ENCODE data around the gene C9orf40.

The C9orf40 gene

DNA sequence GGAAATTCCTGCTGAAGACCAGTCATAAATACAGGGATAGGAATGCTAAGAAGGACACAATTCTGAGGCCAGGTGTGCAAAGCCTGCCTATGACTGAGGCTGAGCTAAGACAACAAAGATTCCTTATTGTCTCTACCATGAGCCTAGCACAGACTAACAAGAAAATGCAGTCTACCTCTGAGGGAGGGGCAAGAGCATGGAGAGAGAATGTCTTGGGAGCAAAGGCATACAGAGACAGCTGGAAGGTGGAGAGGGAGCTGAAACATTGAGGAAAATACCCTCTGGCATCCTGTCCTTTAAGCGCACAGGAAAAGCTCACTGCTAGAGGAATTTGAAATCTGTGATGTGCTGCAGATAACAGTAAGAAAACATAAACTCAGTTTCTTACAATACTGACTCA is 8.8 kb upstream of the C9orf40 start:
- H3K9ac ChIP-seq (ENCODE audit: low read depth, low read length), result no peak overlapping the region
- H3K36me3 ChIP-seq (ENCODE audit: insufficient read depth, low read depth, low read length), result no peaks in the 10 kb centered on the region
- no peaks in the 10 kb centered on the region for H3K4me1 ChIP-seq (ENCODE audit: insufficient read depth, low read length)
- no peak overlapping the region for H3K27ac ChIP-seq (ENCODE audit: low read length)
- H3K27me3 ChIP-seq (ENCODE audit: insufficient read depth, low read length), result no peaks in the 10 kb centered on the region
- no peak overlapping the region for H3K4me3 ChIP-seq (ENCODE audit: low read length)
- H3K9me3 ChIP-seq (ENCODE audit: insufficient read depth, low read depth, low read length), result peaks cover 10% of the 10 kb centered on the region; the same call in 1 of the 2 replicates

DNA sequence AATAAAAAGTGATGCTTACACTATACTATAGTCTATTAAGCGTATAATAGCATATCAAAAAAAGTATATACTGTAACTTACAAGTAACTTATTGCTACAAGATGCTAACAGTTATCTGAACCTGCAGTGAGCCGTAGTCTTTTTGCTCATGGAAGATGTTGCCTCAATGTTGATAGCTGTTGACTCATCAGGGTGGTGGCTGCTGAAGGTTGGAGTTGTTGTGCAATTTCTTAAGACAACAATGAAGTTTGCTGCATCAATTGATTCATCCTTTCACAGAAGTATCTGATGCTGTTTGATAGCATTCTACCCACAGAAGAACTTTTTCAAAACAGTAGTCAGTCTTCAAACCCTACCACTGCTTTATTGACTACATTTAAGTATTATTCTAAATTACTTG is 7.8 kb upstream of the C9orf40 start:
- H3K9ac ChIP-seq (ENCODE audit: low read depth, low read length), result no peak overlapping the region
- no peak overlapping the region for H3K4me3 ChIP-seq (ENCODE audit: low read length)
- H3K4me1 ChIP-seq (ENCODE audit: insufficient read depth, low read length), result no peaks in the 10 kb centered on the region
- no peaks in the 10 kb centered on the region for H3K36me3 ChIP-seq (ENCODE audit: insufficient read depth, low read depth, low read length)
- peaks cover 10% of the 10 kb centered on the region; the same call in 1 of the 2 replicates for H3K9me3 ChIP-seq (ENCODE audit: insufficient read depth, low read depth, low read length)
- no peaks in the 10 kb centered on the region for H3K27me3 ChIP-seq (ENCODE audit: insufficient read depth, low read length)
- no peak overlapping the region for H3K27ac ChIP-seq (ENCODE audit: low read length)

GRCh38 chr9:74958587-74958986 is 5.9 kb upstream of the C9orf40 start:
- Histone ChIP-seq H3K4me3 (ENCODE audit: low read length) (no peak overlapping the region), H3K36me3 (ENCODE audit: insufficient read depth, low read depth, low read length) (no peaks in the 10 kb centered on the region), H3K4me1 (ENCODE audit: insufficient read depth, low read length) (0 out of 2 replicates have a peak, but pooled peaks cover under 1% of the 10 kb centered on the region), H3K9ac (ENCODE audit: low read depth, low read length) (no peak overlapping the region), H3K27me3 (ENCODE audit: insufficient read depth, low read length) (no peaks in the 10 kb centered on the region), H3K9me3 (ENCODE audit: insufficient read depth, low read depth, low read length) (peaks cover 10% of the 10 kb centered on the region; the same call in 1 of the 2 replicates), H3K27ac (ENCODE audit: low read length) (no peak overlapping the region)

- Histone ChIP-seq H3K4me3 (ENCODE audit: low read length) (peak overlapping the region; percentile 77), H3K27me3 (ENCODE audit: insufficient read depth, low read length) (no peaks in the 10 kb centered on the region), H3K9me3 (ENCODE audit: insufficient read depth, low read depth, low read length) (no peaks in the 10 kb centered on the region), H3K36me3 (ENCODE audit: insufficient read depth, low read depth, low read length) (no peaks in the 10 kb centered on the region), H3K27ac (ENCODE audit: low read length) (no peak overlapping the region), H3K4me1 (ENCODE audit: insufficient read depth, low read length) (0 out of 2 replicates have a peak, but pooled peaks cover 6% of the 10 kb centered on the region), H3K9ac (ENCODE audit: low read depth, low read length) (peak overlapping the region; percentile 13; the same call in 1 of the 2 replicates)
These were observed 581 bp upstream of the C9orf40 start for GRCh38 chr9:74953235-74953751.

GRCh38 chr9:74951725-74952151 is 974 bp downstream of the C9orf40 start:
- no peak overlapping the region for H3K27ac ChIP-seq (ENCODE audit: low read length)
- no peaks in the 10 kb centered on the region for H3K27me3 ChIP-seq (ENCODE audit: insufficient read depth, low read length)
- H3K4me3 ChIP-seq (ENCODE audit: low read length), result peak overlapping the region; percentile 81

DNA sequence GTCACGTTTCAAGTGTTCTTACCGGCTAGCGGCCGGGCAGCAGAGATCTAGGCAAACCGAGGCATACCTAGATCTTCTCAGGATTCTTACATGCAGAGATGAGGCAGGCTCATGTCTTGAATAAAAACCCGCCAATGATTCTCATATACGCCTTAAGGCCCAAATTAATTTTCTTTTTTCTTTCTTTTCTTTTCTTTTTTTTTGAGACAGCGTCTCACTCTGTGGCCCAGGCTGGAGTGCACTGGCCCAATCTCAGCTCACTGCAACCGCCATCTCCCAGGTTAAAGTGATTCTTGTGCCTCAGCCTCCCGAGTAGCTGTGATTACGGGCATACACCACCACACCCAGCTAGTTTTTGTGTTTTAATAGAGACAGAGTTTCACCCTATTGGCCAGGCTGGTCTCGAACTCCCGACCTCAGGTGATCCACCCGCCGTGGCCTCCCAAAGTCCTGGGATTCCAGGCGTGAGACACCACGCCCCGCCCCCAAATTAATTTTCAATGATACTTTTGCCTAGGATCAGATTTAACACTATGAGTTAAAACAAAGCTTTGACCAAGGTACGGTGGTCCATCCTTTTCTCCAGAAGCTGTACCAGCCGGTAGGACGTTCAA is 1.5 kb downstream of the C9orf40 start:
- H3K4me1 ChIP-seq (ENCODE audit: insufficient read depth, low read length), result 0 out of 2 replicates have a peak, but pooled peaks cover 6% of the 10 kb centered on the region
- H3K27me3 ChIP-seq (ENCODE audit: insufficient read depth, low read length), result no peaks in the 10 kb centered on the region
- no peak overlapping the region for H3K27ac ChIP-seq (ENCODE audit: low read length)
- peak overlapping the region; percentile 81 for H3K4me3 ChIP-seq (ENCODE audit: low read length)
- no peaks in the 10 kb centered on the region for H3K36me3 ChIP-seq (ENCODE audit: insufficient read depth, low read depth, low read length)
- no peaks in the 10 kb centered on the region for H3K9me3 ChIP-seq (ENCODE audit: insufficient read depth, low read depth, low read length)
- peak overlapping the region; percentile 87; the same call in 1 of the 2 replicates for H3K9ac ChIP-seq (ENCODE audit: low read depth, low read length)

More at GRCh38 chr9:74951725-74952151, 974 bp downstream of the C9orf40 start:
- 0 out of 2 replicates have a peak, but pooled peaks cover 6% of the 10 kb centered on the region for H3K4me1 ChIP-seq (ENCODE audit: insufficient read depth, low read length)
- H3K9me3 ChIP-seq (ENCODE audit: insufficient read depth, low read depth, low read length), result no peaks in the 10 kb centered on the region
- H3K9ac ChIP-seq (ENCODE audit: low read depth, low read length), result peak overlapping the region; percentile 87
- H3K36me3 ChIP-seq (ENCODE audit: insufficient read depth, low read depth, low read length), result no peaks in the 10 kb centered on the region

DNA sequence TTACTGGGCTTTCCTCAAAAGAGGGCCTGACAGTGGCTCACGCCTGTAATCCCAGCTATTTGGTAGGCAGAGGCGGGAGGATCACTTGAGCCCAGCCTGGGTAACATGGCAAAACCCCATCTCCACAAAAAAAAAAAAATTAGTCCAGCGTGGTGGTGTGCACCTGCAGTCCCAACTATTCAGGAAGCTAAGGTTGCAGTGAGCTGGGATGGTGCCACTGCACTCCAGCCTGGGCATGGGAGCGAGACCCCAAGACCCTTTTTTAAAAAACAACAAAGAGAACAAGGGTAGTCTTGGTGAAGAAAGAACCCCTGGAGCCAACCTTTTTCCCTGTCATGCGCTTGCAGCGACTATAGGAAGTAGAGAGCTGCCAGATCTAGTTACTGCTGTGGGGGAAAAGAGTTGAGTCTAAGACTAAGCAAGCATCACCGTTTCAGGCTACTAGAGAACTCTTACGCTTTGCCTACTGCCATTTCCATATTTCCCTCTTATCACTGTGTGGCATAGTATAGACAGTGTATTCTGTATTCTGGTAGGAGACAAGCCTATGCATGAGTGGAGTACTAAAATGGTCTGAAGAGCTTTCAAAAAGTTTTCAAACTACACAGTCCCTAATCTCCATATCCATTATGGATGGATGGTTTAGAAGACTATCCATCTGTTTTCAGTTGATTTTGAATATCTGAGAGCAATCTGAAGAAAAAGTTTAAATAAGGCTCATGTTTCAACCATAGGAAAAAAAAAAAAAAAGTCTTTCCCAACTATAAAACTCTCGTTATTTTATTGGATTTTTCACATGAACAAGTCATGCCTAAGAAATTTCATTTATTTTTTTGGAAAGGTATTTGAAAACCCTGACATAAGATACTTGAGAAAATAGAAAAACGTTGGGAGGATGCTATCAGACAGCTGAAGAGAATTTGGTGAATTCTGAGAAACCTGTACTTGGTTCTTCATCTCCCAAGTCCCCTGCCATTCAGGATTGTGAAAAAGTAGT is 2.6 kb downstream of the C9orf40 start:
- Histone ChIP-seq H3K4me1 (ENCODE audit: insufficient read depth, low read length) (0 out of 2 replicates have a peak, but pooled peaks cover 6% of the 10 kb centered on the region), H3K9me3 (ENCODE audit: insufficient read depth, low read depth, low read length) (no peaks in the 10 kb centered on the region), H3K27ac (ENCODE audit: low read length) (no peak overlapping the region), H3K9ac (ENCODE audit: low read depth, low read length) (no peak overlapping the region), H3K27me3 (ENCODE audit: insufficient read depth, low read length) (no peaks in the 10 kb centered on the region), H3K4me3 (ENCODE audit: low read length) (peak overlapping the region; percentile 10; the same call in 1 of the 2 replicates), H3K36me3 (ENCODE audit: insufficient read depth, low read depth, low read length) (no peaks in the 10 kb centered on the region)

DNA sequence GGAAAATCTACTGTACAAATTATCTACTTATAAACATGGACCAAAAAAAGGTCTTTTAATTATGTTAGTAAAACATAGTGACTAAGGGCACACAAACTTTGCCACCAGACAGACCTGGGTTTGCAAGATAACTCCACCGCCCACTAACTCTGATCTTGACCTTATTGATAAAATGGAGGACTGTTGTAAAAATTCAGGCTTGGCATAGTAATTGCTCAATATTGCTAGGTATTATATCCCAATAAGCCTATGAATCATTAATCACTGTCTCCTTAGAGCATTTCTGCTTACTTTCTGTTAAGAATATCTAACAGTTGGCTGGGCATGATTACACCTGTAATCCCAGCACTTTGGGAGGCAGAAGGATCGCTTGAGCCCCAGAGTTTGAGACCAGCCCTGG is 3.8 kb downstream of the C9orf40 start:
- Histone ChIP-seq H3K27me3 (ENCODE audit: insufficient read depth, low read length) (no peaks in the 10 kb centered on the region), H3K9ac (ENCODE audit: low read depth, low read length) (no peak overlapping the region), H3K4me3 (ENCODE audit: low read length) (no peak overlapping the region), H3K4me1 (ENCODE audit: insufficient read depth, low read length) (0 out of 2 replicates have a peak, but pooled peaks cover 6% of the 10 kb centered on the region), H3K9me3 (ENCODE audit: insufficient read depth, low read depth, low read length) (no peaks in the 10 kb centered on the region), H3K36me3 (ENCODE audit: insufficient read depth, low read depth, low read length) (no peaks in the 10 kb centered on the region), H3K27ac (ENCODE audit: low read length) (no peak overlapping the region)

DNA sequence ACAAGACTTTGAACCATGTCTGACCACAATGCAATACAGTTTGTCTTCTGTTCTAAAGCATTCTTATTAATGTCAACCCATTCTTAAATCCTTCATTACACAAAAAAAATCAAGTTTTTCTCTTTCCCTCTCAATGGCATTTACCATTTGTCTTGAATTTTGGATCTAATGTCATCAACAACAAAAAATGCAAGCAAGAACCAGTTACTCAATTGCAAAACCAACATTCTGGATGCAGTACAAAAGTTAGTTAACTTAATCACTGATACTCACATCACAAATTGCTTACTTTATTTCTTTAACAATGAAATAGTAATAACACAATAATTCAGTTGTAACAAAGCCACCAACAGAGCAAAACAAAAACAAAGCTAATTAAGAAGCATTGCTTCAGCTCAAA is 6.0 kb downstream of the C9orf40 start:
- H3K27me3 ChIP-seq (ENCODE audit: insufficient read depth, low read length), result no peaks in the 10 kb centered on the region

DNA sequence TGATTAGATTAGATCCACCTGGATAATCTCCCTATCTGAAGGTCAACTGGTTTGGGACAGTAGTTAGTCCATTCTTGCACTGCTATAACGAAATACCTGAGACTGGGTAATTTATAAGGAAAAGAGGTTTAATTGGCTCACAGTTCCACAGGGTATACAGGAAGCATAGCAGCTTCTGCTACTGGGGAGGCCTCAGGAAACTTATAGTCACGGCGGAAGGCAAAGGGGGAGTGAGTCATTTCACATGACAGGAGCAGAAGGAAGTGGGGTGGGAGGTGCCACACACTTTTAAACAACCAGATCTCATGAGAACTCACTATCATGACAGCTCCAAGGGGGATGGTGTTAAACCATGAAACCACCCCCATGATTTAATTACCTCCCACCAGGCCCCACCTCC is 9.9 kb downstream of the C9orf40 start:
- Histone ChIP-seq H3K36me3 (ENCODE audit: insufficient read depth, low read depth, low read length) (no peaks in the 10 kb centered on the region), H3K9ac (ENCODE audit: low read depth, low read length) (no peak overlapping the region), H3K4me1 (ENCODE audit: insufficient read depth, low read length) (no peaks in the 10 kb centered on the region), H3K9me3 (ENCODE audit: insufficient read depth, low read depth, low read length) (no peaks in the 10 kb centered on the region), H3K27me3 (ENCODE audit: insufficient read depth, low read length) (no peaks in the 10 kb centered on the region), H3K4me3 (ENCODE audit: low read length) (no peak overlapping the region), H3K27ac (ENCODE audit: low read length) (no peak overlapping the region)

More for the DNA sequence above, 6.0 kb downstream of the C9orf40 start:
- no peak overlapping the region for H3K4me3 ChIP-seq (ENCODE audit: low read length)
- H3K27ac ChIP-seq (ENCODE audit: low read length), result no peak overlapping the region
- H3K9me3 ChIP-seq (ENCODE audit: insufficient read depth, low read depth, low read length), result no peaks in the 10 kb centered on the region
- no peak overlapping the region for H3K9ac ChIP-seq (ENCODE audit: low read depth, low read length)
- H3K36me3 ChIP-seq (ENCODE audit: insufficient read depth, low read depth, low read length), result no peaks in the 10 kb centered on the region
- H3K4me1 ChIP-seq (ENCODE audit: insufficient read depth, low read length), result 0 out of 2 replicates have a peak, but pooled peaks cover 4% of the 10 kb centered on the region

DNA sequence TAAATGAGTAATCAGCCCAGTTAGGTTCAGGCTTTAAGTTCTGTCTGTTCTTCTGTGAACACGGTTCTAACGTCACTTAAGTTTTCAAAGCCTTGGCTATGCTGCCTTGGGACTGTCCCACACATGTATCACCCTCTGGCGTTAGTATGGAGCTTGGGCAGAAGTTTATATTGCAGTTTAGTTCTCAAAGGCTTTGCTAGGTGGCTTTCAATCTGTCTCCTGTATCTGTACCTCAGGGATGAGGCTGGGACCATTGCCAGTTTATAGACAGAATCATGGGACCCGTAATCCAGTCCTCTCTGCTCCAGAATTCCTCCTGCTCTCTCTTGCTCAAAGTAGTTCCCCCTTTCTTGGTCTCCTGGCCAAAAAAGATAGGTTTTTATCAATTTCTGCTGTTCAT is 12.1 kb downstream of the C9orf40 start:
- Histone ChIP-seq H3K4me3 (ENCODE audit: low read length) (no peak overlapping the region), H3K4me1 (ENCODE audit: insufficient read depth, low read length) (no peaks in the 10 kb centered on the region), H3K9ac (ENCODE audit: low read depth, low read length) (no peak overlapping the region), H3K36me3 (ENCODE audit: insufficient read depth, low read depth, low read length) (no peaks in the 10 kb centered on the region), H3K9me3 (ENCODE audit: insufficient read depth, low read depth, low read length) (no peaks in the 10 kb centered on the region), H3K27me3 (ENCODE audit: insufficient read depth, low read length) (no peaks in the 10 kb centered on the region), H3K27ac (ENCODE audit: low read length) (no peak overlapping the region)
